ENCODE results near the gene NEU4. TPM values are rescaled to one million over a fixed set of nuclear protein-coding genes. Genes with fewer than 3 reads are reported as not detected.
A peak's percentile ranks its signal among the peaks of the same experiment; 100 is the strongest.
"Not testable (repeated sequence)": the region's sequence is repeated elsewhere in the genome, so short reads cannot be mapped to it uniquely, and the experiment has no call there.

Gene NEU4
- total RNA-seq, 2 experiments from 2014 or later = 0.37 TPM; not detected in 1

- Mint-ChIP-seq H3K27ac (peak overlapping the region; percentile 87), H3K9me3 (peaks cover 32% of the 10 kb centered on the region), H3K36me3 (ENCODE audit: low read depth) (peaks cover 11% of the 10 kb centered on the region), H3K4me1 (peaks cover 12% of the 10 kb centered on the region), H3K4me3 (peak overlapping the region; percentile 34)
- DNase-seq, H3K27me3 Mint-ChIP-seq, POLR2A ChIA-PET, CTCF ChIA-PET: not testable (repeated sequence)
Observed at GRCh38 chr2:241823531-241824437, 14.8 kb downstream of the NEU4 start.

- Mint-ChIP-seq H3K4me3 (no peak overlapping the region), H3K36me3 (ENCODE audit: low read depth) (peaks cover 11% of the 10 kb centered on the region), H3K9me3 (peaks cover 34% of the 10 kb centered on the region), H3K27ac (no peak overlapping the region), H3K27me3 (peaks cover 23% of the 10 kb centered on the region), H3K4me1 (peaks cover 7% of the 10 kb centered on the region)
- ChIA-PET CTCF (interaction anchor here (1.2 kb wide), 1 partner anchor 33 kb away, joined by 4 read pairs; no protein-coding TSS in a partner anchor), POLR2A (no interaction called here)
- no peak for DNase-seq
Observed at GRCh38 chr2:241827394-241827793, 18.4 kb downstream of the NEU4 start.

GRCh38 chr2:241833101-241833663 is 24.2 kb downstream of the NEU4 start:
- no peak overlapping the region for H3K27ac Mint-ChIP-seq
- H3K4me1 Mint-ChIP-seq = peaks cover 7% of the 10 kb centered on the region
- no peak for DNase-seq
- ChIA-PET CTCF (interaction anchor here (0.5 kb wide), 1 partner anchor 15 kb away, joined by 4 read pairs; no protein-coding TSS in a partner anchor), POLR2A (no interaction called here)
- H3K36me3 Mint-ChIP-seq (ENCODE audit: low read depth) = peaks cover under 1% of the 10 kb centered on the region
- no peak overlapping the region for H3K4me3 Mint-ChIP-seq
- peaks cover 45% of the 10 kb centered on the region for H3K27me3 Mint-ChIP-seq
- peaks cover 2% of the 10 kb centered on the region for H3K9me3 Mint-ChIP-seq

- H3K4me3 Mint-ChIP-seq; H3K36me3 Mint-ChIP-seq (ENCODE audit: low read depth); H3K4me1 Mint-ChIP-seq; H3K27ac Mint-ChIP-seq; DNase-seq; POLR2A ChIA-PET; H3K9me3 Mint-ChIP-seq: not testable (repeated sequence)
- CTCF ChIA-PET = interaction anchor here (0.5 to 0.9 kb wide), 2 partner anchors 45 to 489 kb away, joined by 3 to 5 read pairs; no protein-coding TSS in a partner anchor
- peaks cover 48% of the 10 kb centered on the region for H3K27me3 Mint-ChIP-seq
Observed at GRCh38 chr2:241833756-241834526, 24.9 kb downstream of the NEU4 start.

- CTCF ChIA-PET = interaction anchor here (0.5 to 2.3 kb wide), 4 partner anchors 25 to 490 kb away, joined by 3 to 6 read pairs (median 4); partner anchors contain the start of gene PDCD1
- Mint-ChIP-seq H3K27me3 (peaks cover 50% of the 10 kb centered on the region), H3K4me1 (peaks cover 7% of the 10 kb centered on the region), H3K36me3 (ENCODE audit: low read depth) (no peaks in the 10 kb centered on the region), H3K4me3 (no peak overlapping the region), H3K27ac (no peak overlapping the region), H3K9me3 (peaks cover 2% of the 10 kb centered on the region)
- POLR2A ChIA-PET = no interaction called here
- DNase-seq = no peak
Observed at GRCh38 chr2:241834527-241835210, 25.7 kb downstream of the NEU4 start.

GRCh38 chr2:241835611-241836010 is 26.6 kb downstream of the NEU4 start:
- H3K4me1 Mint-ChIP-seq = peaks cover 7% of the 10 kb centered on the region
- no peak for DNase-seq
- no peaks in the 10 kb centered on the region for H3K36me3 Mint-ChIP-seq (ENCODE audit: low read depth)
- H3K9me3 Mint-ChIP-seq = peaks cover 2% of the 10 kb centered on the region
- POLR2A ChIA-PET = no interaction called here
- no peak overlapping the region for H3K27ac Mint-ChIP-seq
- H3K4me3 Mint-ChIP-seq = no peak overlapping the region
- peaks cover 44% of the 10 kb centered on the region for H3K27me3 Mint-ChIP-seq
- CTCF ChIA-PET = interaction anchor here (0.7 to 2.3 kb wide), 3 partner anchors 24 to 52 kb away, joined by 3 to 6 read pairs (median 3); partner anchors contain the start of gene PDCD1

- Mint-ChIP-seq H3K27me3 (peaks cover 39% of the 10 kb centered on the region), H3K27ac (no peak overlapping the region), H3K36me3 (ENCODE audit: low read depth) (no peaks in the 10 kb centered on the region), H3K4me1 (peaks cover 7% of the 10 kb centered on the region), H3K4me3 (no peak overlapping the region), H3K9me3 (no peaks in the 10 kb centered on the region)
- no peak for DNase-seq
- ChIA-PET POLR2A (no interaction called here), CTCF (interaction anchor here (0.7 to 2.3 kb wide), 2 partner anchors 23 to 32 kb away, joined by 3 to 6 read pairs; partner anchors contain the start of gene PDCD1)
Observed at GRCh38 chr2:241836292-241836691, 27.3 kb downstream of the NEU4 start.

GRCh38 chr2:241837197-241837965 is 28.4 kb downstream of the NEU4 start:
- Mint-ChIP-seq H3K27ac (no peak overlapping the region), H3K36me3 (ENCODE audit: low read depth) (no peaks in the 10 kb centered on the region), H3K9me3 (no peaks in the 10 kb centered on the region), H3K27me3 (peaks cover 33% of the 10 kb centered on the region), H3K4me3 (no peak overlapping the region), H3K4me1 (peaks cover 7% of the 10 kb centered on the region)
- DNase-seq = no peak
- POLR2A ChIA-PET = no interaction called here
- CTCF ChIA-PET = interaction anchor here (0.8 to 1.2 kb wide), 2 partner anchors 12 to 29 kb away, joined by 3 to 5 read pairs; no protein-coding TSS in a partner anchor

GRCh38 chr2:241841181-241842066 is 32.4 kb downstream of the NEU4 start:
- DNase-seq = no peak
- Mint-ChIP-seq H3K27ac (no peak overlapping the region), H3K27me3 (peaks cover 27% of the 10 kb centered on the region), H3K9me3 (no peaks in the 10 kb centered on the region), H3K4me1 (peaks cover 32% of the 10 kb centered on the region), H3K4me3 (no peak overlapping the region), H3K36me3 (ENCODE audit: low read depth) (no peaks in the 10 kb centered on the region)
- ChIA-PET CTCF (interaction anchor here (1.0 to 1.6 kb wide), 4 partner anchors 29 to 155 kb away, joined by 3 to 4 read pairs (median 3); partner anchors contain the start of gene DTYMK), POLR2A (interaction anchor here (0.6 kb wide), 1 partner anchor 535 kb away, joined by 3 read pairs; no protein-coding TSS in a partner anchor)

- Mint-ChIP-seq H3K36me3 (ENCODE audit: low read depth) (no peaks in the 10 kb centered on the region), H3K4me3 (no peak overlapping the region), H3K9me3 (no peaks in the 10 kb centered on the region), H3K4me1 (peaks cover 35% of the 10 kb centered on the region), H3K27ac (no peak overlapping the region), H3K27me3 (peaks cover 22% of the 10 kb centered on the region)
- no peak for DNase-seq
- CTCF ChIA-PET = interaction anchor here (1.1 to 1.6 kb wide), 2 partner anchors 38 to 155 kb away, joined by 3 to 4 read pairs; partner anchors contain the start of gene DTYMK
- POLR2A ChIA-PET = no interaction called here
Observed at GRCh38 chr2:241842067-241842415, 33.0 kb downstream of the NEU4 start.
